Upper lobe of right lung (tissue), 1 donor: ENCODE data around the gene CRTC1. TPM values are rescaled to one million over a fixed set of nuclear protein-coding genes. Genes with fewer than 3 reads are reported as not detected.

ENCODE experiments used
- ATAC-seq: fragments of 200-7000 bp; cut with Tn5 transposase; one replicate; pipeline ENCODE4 v1.9.1; 2020; ENCODE audit warnings: mild to moderate bottlenecking, moderate library complexity
- DNase-seq: peaks from one replicate; pipeline ENCODE4 v3.0.0-alpha.2; 2020
- H3K27ac ChIP-seq: fragments of 200-600 bp; one replicate; pipeline ENCODE4 v1.8.0; 2022
- H3K27me3 ChIP-seq: fragments of 200-600 bp; one replicate; pipeline ENCODE4 v1.8.0; 2022; ENCODE audit warnings: mild to moderate bottlenecking
- H3K36me3 ChIP-seq: fragments of 200-600 bp; one replicate; pipeline ENCODE4 v1.8.0; 2022
- H3K4me1 ChIP-seq: fragments of 200-600 bp; one replicate; pipeline ENCODE4 v1.8.0; 2022
- H3K4me3 ChIP-seq: fragments of 200-600 bp; one replicate; pipeline ENCODE4 v1.8.0; 2022; ENCODE audit warnings: mild to moderate bottlenecking
- H3K9me3 ChIP-seq: fragments of 200-600 bp; one replicate; pipeline ENCODE4 v1.8.0; 2022
- intact Hi-C: fragments of 100-400 bp; cut with DNase I; formaldehyde crosslinking; loops from one replicate; pipeline ENCODE4 v1.11.0; 2022
- total RNA-seq: library from RNA; stranded (reverse); fragmentation: NEBNext Ultra II Directional; extraction: Animal tissue kit (Norgen Biotek cat#: 25700); gene quantifications from one replicate; pipeline ENCODE4 v1.2.1, GENCODE V29; 2021
- TF ChIP-seq, protein P1 (sequence below): fragments of 200-600 bp; IDR thresholded peaks from one replicate; pipeline ENCODE4 v1.8.0; 2022; ENCODE audit warnings: antibody characterized with exemption
- donor health status: DM: no; HTN: yes; CAD: no; lungs with severe emphysema.

CRTC1 gene
- total RNA-seq, 1 donor from 2014 or later: 13.8 TPM

DNA sequence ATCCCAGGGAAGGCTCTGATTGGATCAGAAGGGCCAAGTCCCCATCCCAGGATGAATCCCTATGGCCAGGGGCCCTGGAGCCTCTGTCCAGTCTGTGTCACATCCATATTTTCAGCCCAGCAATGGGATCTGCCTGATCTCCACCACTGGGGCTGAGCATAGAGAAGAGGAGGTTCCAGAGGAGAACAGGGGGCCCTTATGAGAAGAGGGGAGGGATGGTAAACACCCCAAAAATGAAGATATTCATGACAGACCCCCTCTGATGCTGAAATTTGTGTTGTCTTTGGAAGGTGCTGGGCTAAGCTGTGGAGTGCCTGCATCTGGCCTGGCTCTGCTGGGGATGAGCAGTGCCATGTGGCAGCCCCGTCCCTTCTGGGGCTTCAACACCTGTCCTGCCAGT lies 32.2 kb upstream of the CRTC1 start:
- Histone ChIP-seq H3K27me3 (no peaks in the 10 kb centered on the region), H3K9me3 (no peaks in the 10 kb centered on the region), H3K4me1 (peaks cover 30% of the 10 kb centered on the region), H3K4me3 (no peak overlapping the region), H3K27ac (peak overlapping the region; percentile 85), H3K36me3 (no peaks in the 10 kb centered on the region)
- no peak for ATAC-seq
- intact Hi-C loops: no loop called here
- TF ChIP-seq, protein P1, sequence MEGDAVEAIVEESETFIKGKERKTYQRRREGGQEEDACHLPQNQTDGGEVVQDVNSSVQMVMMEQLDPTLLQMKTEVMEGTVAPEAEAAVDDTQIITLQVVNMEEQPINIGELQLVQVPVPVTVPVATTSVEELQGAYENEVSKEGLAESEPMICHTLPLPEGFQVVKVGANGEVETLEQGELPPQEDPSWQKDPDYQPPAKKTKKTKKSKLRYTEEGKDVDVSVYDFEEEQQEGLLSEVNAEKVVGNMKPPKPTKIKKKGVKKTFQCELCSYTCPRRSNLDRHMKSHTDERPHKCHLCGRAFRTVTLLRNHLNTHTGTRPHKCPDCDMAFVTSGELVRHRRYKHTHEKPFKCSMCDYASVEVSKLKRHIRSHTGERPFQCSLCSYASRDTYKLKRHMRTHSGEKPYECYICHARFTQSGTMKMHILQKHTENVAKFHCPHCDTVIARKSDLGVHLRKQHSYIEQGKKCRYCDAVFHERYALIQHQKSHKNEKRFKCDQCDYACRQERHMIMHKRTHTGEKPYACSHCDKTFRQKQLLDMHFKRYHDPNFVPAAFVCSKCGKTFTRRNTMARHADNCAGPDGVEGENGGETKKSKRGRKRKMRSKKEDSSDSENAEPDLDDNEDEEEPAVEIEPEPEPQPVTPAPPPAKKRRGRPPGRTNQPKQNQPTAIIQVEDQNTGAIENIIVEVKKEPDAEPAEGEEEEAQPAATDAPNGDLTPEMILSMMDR: no peak
- DNase-seq: no peak

DNA sequence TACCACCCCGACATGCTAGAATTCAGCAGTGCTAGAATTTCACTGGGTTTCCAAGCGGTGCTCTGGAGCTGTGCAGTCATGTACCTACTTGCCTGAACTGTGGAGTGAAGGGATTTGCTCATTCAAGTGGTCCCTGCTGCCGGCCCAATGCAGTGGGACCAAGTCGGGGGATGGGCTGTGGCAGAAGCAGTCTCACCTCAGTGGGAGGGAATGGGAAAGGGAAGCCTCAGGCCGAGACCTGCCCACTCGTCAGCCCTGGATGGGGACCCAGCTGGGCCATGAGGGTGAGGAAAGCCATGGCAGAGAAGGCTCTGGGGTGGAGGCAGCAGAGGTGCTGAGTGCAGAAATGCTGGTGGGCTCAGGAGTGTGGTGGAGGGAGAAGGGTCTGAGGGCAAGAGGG lies 31.7 kb upstream of the CRTC1 start:
- Histone ChIP-seq H3K27me3 (no peaks in the 10 kb centered on the region), H3K9me3 (no peaks in the 10 kb centered on the region), H3K27ac (peak overlapping the region; percentile 85), H3K4me1 (peaks cover 30% of the 10 kb centered on the region), H3K4me3 (no peak overlapping the region), H3K36me3 (no peaks in the 10 kb centered on the region)
- intact Hi-C loops: no loop called here
- ATAC-seq (no peak), DNase-seq (no peak)
- TF ChIP-seq, protein P1: no peak

DNA sequence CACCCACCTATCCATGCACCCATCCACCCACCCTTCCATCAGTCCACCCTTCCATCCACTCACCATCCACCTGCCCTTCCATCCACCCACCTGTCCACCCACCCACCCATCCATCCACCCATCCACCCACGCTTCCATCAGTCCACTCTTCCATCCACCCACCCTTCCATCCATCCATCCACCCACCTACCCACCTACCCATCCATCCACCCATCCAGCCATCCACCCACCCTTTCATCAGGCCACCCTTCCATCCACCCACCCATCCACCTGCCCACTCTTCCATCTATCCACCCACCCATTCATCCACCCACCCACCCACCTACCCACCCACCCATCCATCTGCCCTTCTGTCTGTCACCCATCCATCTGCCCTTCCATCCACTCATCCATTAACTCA lies 29.6 kb upstream of the CRTC1 start:
- Histone ChIP-seq H3K36me3 (no peaks in the 10 kb centered on the region), H3K9me3 (no peaks in the 10 kb centered on the region), H3K4me3 (no peak overlapping the region), H3K27me3 (no peaks in the 10 kb centered on the region), H3K4me1 (peaks cover 26% of the 10 kb centered on the region), H3K27ac (no peak overlapping the region)
- no peak for DNase-seq
- TF ChIP-seq, protein P1: no peak
- no peak for ATAC-seq
- intact Hi-C loops: no loop called here

DNA sequence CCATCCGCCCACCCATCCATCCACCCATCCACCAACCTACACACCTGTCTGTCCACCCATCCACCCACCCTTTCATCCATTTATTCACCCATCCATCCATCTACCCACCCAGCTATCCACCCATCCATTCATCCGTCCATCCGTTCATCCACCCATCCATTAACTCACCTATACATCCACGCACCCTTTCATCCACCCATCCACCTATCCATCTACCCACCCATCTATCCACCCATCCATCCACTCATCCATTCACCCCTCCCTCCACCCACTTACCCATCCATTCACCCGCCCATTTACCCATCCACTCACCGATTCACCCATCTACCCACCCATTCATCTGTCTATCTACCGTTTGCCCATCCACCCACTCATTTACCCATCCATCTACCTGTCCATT lies 29.0 kb upstream of the CRTC1 start:
- Histone ChIP-seq H3K4me3 (no peak overlapping the region), H3K36me3 (no peaks in the 10 kb centered on the region), H3K9me3 (no peaks in the 10 kb centered on the region), H3K27me3 (no peaks in the 10 kb centered on the region), H3K4me1 (peaks cover 26% of the 10 kb centered on the region), H3K27ac (no peak overlapping the region)
- TF ChIP-seq, protein P1: no peak
- no peak for DNase-seq
- intact Hi-C loops: no loop called here
- no peak for ATAC-seq

DNA sequence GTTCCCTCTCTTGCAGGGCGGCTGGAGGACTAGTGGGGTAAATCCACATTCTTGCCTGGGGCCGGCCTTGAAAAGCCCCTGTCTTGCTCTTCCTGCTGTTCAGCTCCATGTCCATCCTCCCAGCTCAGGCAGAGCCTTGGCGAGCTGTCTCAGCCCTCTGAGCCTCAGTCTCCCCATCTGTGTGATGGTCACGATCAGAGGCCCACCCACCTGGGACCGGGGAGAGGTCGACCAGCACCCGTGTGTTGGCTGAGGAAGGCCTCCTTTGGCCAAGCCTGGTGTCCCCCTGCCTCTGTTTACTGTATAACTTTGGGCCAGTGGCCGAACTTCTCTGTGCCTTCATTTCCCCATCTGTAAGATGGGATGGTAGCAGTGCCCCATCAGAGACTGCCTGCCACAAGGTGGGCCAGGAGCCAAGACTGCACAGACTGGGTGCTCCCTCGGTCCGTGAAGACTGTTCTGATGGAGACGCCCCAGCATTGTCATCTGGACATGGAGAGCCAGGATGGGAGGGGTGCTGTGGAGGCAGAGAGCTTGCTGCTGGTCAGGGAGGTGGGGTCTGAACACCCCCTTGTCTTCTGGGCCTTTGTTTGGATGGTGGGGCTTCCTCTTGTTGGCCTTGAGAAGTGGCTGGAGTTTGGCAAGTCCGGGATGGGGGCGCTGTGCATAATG lies 28.2 kb upstream of the CRTC1 start:
- ATAC-seq (no peak), DNase-seq (no peak)
- Histone ChIP-seq H3K4me1 (peaks cover 26% of the 10 kb centered on the region), H3K27me3 (no peaks in the 10 kb centered on the region), H3K36me3 (no peaks in the 10 kb centered on the region), H3K4me3 (no peak overlapping the region), H3K27ac (no peak overlapping the region), H3K9me3 (no peaks in the 10 kb centered on the region)
- TF ChIP-seq, protein P1: no peak
- intact Hi-C loops: no loop called here
